Measurements from ENCODE around the gene PKD2L1.
A peak's percentile ranks its signal among the peaks of the same experiment; 100 is the strongest.

The PKD2L1 gene

DNA sequence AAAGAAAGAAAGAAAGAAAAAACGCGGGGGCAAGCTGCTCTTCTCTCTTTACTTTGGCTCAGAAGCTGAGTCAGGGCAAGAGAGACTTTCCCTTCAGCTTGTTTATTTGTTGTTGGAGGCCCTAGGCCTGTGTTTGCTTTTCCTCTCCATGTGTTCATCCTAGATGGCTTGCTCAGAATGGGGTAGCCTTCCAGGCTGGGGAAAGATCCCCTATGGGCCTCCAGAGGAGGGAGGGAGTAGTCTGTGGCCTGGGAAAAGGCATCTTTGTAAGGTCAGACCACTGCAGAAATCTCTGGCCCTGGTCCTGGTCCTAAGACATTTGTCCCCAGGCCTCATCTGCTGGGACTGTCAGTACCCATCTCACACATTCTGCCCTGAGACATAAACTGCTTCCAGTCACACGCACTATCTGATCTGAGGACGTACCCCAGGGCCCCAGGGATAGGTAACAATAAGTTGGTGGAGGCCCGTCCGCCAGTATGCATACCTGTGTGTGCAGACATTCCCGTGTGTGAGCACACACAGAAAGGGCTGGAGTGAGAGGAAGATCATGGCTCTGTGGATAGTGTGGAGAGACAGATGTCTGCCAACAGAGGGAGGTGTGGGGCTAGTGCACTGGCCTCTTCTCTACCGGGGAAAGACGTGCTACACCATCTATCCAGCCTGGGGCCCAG is 12.1 kb upstream of the PKD2L1 start:
- peak overlapping the region; percentile 76 for H4K8ac ChIP-seq (ENCODE audit: low read length)
- H3K18ac ChIP-seq (ENCODE audit: low read depth in 1 of 2, low read length in 2 of 2), result peak overlapping the region in 1 of 2 experiments; percentile 88
- H3K4me2 ChIP-seq (ENCODE audit: low read length, poor library complexity, severe bottlenecking), result no peak overlapping the region
- H2AFZ ChIP-seq (ENCODE audit: low read depth, low read length), result peak overlapping the region; percentile 36
- H2BK12ac ChIP-seq (ENCODE audit: low read length in 2 of 2), result peak overlapping the region in 1 of 2 experiments; percentile 89
- WGBS, result 40% methylated on average over 7 of the region's 9 CpGs
- peak; percentile 76 for DNase-seq
- H3K9ac ChIP-seq (ENCODE audit: low read length), result no peak overlapping the region
- H3K4me1 ChIP-seq (ENCODE audit: control insufficient read depth, insufficient read depth, low read depth, low read length), result peaks cover 15% of the 10 kb centered on the region
- no peak overlapping the region for H3K14ac ChIP-seq (ENCODE audit: low read length in 2 of 2)
- H4K91ac ChIP-seq (ENCODE audit: low read length), result peak overlapping the region; percentile 81
- peaks cover 0 to 17% of the 10 kb centered on the region in 2 experiments for H3K27me3 ChIP-seq (ENCODE audit: control insufficient read depth in 1 of 2, insufficient read depth in 1 of 2, low read length in 2 of 2)
- H2AK5ac ChIP-seq (ENCODE audit: low read length, severe bottlenecking), result no peak overlapping the region
- H3K4me3 ChIP-seq (ENCODE audit: insufficient read depth in 1 of 2, low read depth in 1 of 2, low read length in 2 of 2), result no peak overlapping the region
- no peaks in the 10 kb centered on the region for H3K9me3 ChIP-seq (ENCODE audit: control insufficient read depth, low read length)
- no peaks in the 10 kb centered on the region for H3K36me3 ChIP-seq (ENCODE audit: control insufficient read depth in 1 of 2, insufficient read depth in 2 of 2, low read depth in 1 of 2, low read length in 2 of 2)
- H3K27ac ChIP-seq (ENCODE audit: low read length, poor library complexity, severe bottlenecking), result no peak overlapping the region
- H3K79me1 ChIP-seq (replicated peaks; ENCODE audit: low read length, poor library complexity, severe bottlenecking), result no peaks in the 10 kb centered on the region
- H2BK120ac ChIP-seq (ENCODE audit: low read depth, low read length), result peak overlapping the region; percentile 21
- H3K4ac ChIP-seq (ENCODE audit: low read depth in 1 of 2, low read length in 2 of 2), result peak overlapping the region in 1 of 2 experiments; percentile 5
- no peak overlapping the region for H3K23ac ChIP-seq (ENCODE audit: low read length in 2 of 2)
- peak overlapping the region; percentile 29 for H2BK15ac ChIP-seq (ENCODE audit: low read depth, poor library complexity, severe bottlenecking)
- H2BK5ac ChIP-seq (ENCODE audit: low read depth, low read length, poor library complexity, severe bottlenecking), result no peak overlapping the region

DNA sequence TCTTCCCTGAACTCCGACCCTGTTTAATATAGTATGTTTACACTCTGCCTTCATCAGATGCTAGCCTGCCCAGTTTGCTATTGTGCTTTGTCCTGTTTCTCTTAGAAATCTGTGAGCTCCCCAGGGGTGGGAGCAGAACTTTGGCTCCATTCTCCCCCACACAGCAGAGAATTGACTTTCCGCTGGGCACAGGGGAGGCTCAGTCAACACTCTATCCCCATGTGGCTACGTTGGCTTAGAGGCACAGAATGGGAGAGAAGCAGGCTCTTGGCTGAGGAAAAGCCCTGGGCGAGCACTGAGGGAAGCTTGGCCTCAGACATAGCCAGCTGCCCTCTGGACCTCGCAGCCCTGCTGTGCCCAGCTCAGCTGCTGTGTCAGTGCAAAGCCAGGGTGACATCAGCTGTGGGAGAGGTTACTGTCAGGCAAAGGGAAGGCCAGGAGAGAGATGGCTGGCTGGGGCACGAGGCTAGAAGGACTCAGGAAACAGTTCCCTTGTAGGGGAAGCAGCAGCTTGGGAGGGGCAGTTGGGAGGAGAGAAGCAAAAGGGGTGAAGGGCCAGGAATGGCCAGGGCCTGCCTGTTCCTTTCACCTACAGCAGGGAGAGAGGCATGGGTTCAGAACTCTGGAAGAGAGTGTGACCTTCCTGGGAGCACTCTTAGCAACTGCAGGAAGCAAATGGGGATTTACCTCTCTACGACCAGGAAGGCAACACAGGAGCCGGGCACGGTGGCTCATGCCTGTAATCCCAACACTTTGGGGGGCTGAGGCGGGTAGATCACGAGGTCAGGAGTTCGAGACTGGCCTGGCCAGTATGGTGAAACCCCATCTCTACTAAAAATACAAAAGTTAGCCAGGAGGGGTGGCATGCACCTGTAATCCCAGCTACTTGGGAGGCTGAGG is 11.2 kb upstream of the PKD2L1 start:
- no peak overlapping the region for H2AFZ ChIP-seq (ENCODE audit: low read depth, low read length)
- peak overlapping the region; percentile 76 for H4K91ac ChIP-seq (ENCODE audit: low read length)
- no peak overlapping the region for H3K4me2 ChIP-seq (ENCODE audit: low read length, poor library complexity, severe bottlenecking)
- no peak overlapping the region for H2BK120ac ChIP-seq (ENCODE audit: low read depth, low read length)
- no peaks in the 10 kb centered on the region for H3K9me3 ChIP-seq (ENCODE audit: control insufficient read depth, low read length)
- H3K4me3 ChIP-seq (ENCODE audit: insufficient read depth in 1 of 2, low read depth in 1 of 2, low read length in 2 of 2), result no peak overlapping the region
- no peak overlapping the region for H3K23ac ChIP-seq (ENCODE audit: low read length in 2 of 2)
- H2AK5ac ChIP-seq (ENCODE audit: low read length, severe bottlenecking), result no peak overlapping the region
- peak overlapping the region in 1 of 2 experiments; percentile 3 for H3K4ac ChIP-seq (ENCODE audit: low read depth in 1 of 2, low read length in 2 of 2)
- H2BK12ac ChIP-seq (ENCODE audit: low read length in 2 of 2), result peak overlapping the region; percentile 83 to 85
- peaks cover 13% of the 10 kb centered on the region for H3K4me1 ChIP-seq (ENCODE audit: control insufficient read depth, insufficient read depth, low read depth, low read length)
- no peak overlapping the region for H3K27ac ChIP-seq (ENCODE audit: low read length, poor library complexity, severe bottlenecking)
- H2BK15ac ChIP-seq (ENCODE audit: low read depth, poor library complexity, severe bottlenecking), result no peak overlapping the region
- no peaks in the 10 kb centered on the region for H3K79me1 ChIP-seq (replicated peaks; ENCODE audit: low read length, poor library complexity, severe bottlenecking)
- peaks cover 0 to 22% of the 10 kb centered on the region in 2 experiments for H3K27me3 ChIP-seq (ENCODE audit: control insufficient read depth in 1 of 2, insufficient read depth in 1 of 2, low read length in 2 of 2)
- H3K18ac ChIP-seq (ENCODE audit: low read depth in 1 of 2, low read length in 2 of 2), result peak overlapping the region in 1 of 2 experiments; percentile 67
- no peak overlapping the region for H3K9ac ChIP-seq (ENCODE audit: low read length)
- peak overlapping the region in 1 of 2 experiments; percentile 45 for H3K14ac ChIP-seq (ENCODE audit: low read length in 2 of 2)
- no peak for DNase-seq
- no peak overlapping the region for H2BK5ac ChIP-seq (ENCODE audit: low read depth, low read length, poor library complexity, severe bottlenecking)
- peak overlapping the region; percentile 29 for H4K8ac ChIP-seq (ENCODE audit: low read length)
- no peaks in the 10 kb centered on the region for H3K36me3 ChIP-seq (ENCODE audit: control insufficient read depth in 1 of 2, insufficient read depth in 2 of 2, low read depth in 1 of 2, low read length in 2 of 2)
- WGBS, result 79% methylated on average over 11 of the region's 12 CpGs

DNA sequence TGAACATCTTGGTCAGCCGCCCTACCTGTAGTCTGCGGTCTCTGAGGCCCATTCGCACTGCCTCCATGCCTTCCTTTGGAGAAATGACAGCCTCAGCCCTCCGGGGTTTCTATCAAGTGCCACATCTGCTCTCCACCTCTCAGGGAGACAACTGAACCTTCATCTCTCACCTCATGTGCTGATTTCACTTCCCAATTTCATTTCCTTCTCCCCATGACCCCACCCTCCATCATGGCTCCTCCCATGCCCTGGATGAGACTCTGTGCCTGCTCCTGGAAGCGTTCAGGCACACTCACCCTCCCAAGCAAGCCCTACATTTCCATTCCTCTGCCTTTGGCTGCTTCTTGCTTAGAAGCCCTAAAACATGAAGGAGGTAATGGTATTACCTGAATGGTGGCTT is 9.2 kb upstream of the PKD2L1 start:
- H2AFZ ChIP-seq (ENCODE audit: low read depth, low read length), result no peak overlapping the region
- no peaks in the 10 kb centered on the region for H3K79me1 ChIP-seq (replicated peaks; ENCODE audit: low read length, poor library complexity, severe bottlenecking)
- no peak overlapping the region for H4K8ac ChIP-seq (ENCODE audit: low read length)
- no peaks in the 10 kb centered on the region for H3K9me3 ChIP-seq (ENCODE audit: control insufficient read depth, low read length)
- no peak overlapping the region for H3K14ac ChIP-seq (ENCODE audit: low read length in 2 of 2)
- no peak overlapping the region for H2BK120ac ChIP-seq (ENCODE audit: low read depth, low read length)
- 70% methylated on average over 4 of the region's 5 CpGs for WGBS
- no peak overlapping the region for H3K9ac ChIP-seq (ENCODE audit: low read length)
- DNase-seq, result no peak
- H3K4me3 ChIP-seq (ENCODE audit: insufficient read depth in 1 of 2, low read depth in 1 of 2, low read length in 2 of 2), result no peak overlapping the region
- peak overlapping the region in 1 of 2 experiments; percentile 50 for H3K18ac ChIP-seq (ENCODE audit: low read depth in 1 of 2, low read length in 2 of 2)
- H3K36me3 ChIP-seq (ENCODE audit: control insufficient read depth in 1 of 2, insufficient read depth in 2 of 2, low read depth in 1 of 2, low read length in 2 of 2), result no peaks in the 10 kb centered on the region
- H2BK12ac ChIP-seq (ENCODE audit: low read length in 2 of 2), result peak overlapping the region; percentile 38 to 85
- H3K23ac ChIP-seq (ENCODE audit: low read length in 2 of 2), result no peak overlapping the region
- H4K91ac ChIP-seq (ENCODE audit: low read length), result peak overlapping the region; percentile 27
- H3K4me1 ChIP-seq (ENCODE audit: control insufficient read depth, insufficient read depth, low read depth, low read length), result peaks cover 8% of the 10 kb centered on the region
- H2BK5ac ChIP-seq (ENCODE audit: low read depth, low read length, poor library complexity, severe bottlenecking), result no peak overlapping the region
- no peak overlapping the region for H3K4me2 ChIP-seq (ENCODE audit: low read length, poor library complexity, severe bottlenecking)
- H3K4ac ChIP-seq (ENCODE audit: low read depth in 1 of 2, low read length in 2 of 2), result peak overlapping the region in 1 of 2 experiments; percentile 75
- peak overlapping the region; percentile 77 for H2BK15ac ChIP-seq (ENCODE audit: low read depth, poor library complexity, severe bottlenecking)
- H2AK5ac ChIP-seq (ENCODE audit: low read length, severe bottlenecking), result no peak overlapping the region
- no peak overlapping the region for H3K27ac ChIP-seq (ENCODE audit: low read length, poor library complexity, severe bottlenecking)
- peaks cover 5 to 39% of the 10 kb centered on the region in 2 experiments for H3K27me3 ChIP-seq (ENCODE audit: control insufficient read depth in 1 of 2, insufficient read depth in 1 of 2, low read length in 2 of 2)
